MV-4-11 (cell line): ENCODE data around the gene ZNF398.

Experiments
- DNase-seq: peaks from one replicate; lab custom pipeline; 2025; lab: John Stamatoyannopoulos, UW

Gene ZNF398

GRCh38 chr7:149196151-149196704, 49.0 kb downstream of the ZNF398 start:
- DNase-seq: no peak

- no peak for DNase-seq
These were observed 49.5 kb downstream of the ZNF398 start for GRCh38 chr7:149196705-149197171.

DNA sequence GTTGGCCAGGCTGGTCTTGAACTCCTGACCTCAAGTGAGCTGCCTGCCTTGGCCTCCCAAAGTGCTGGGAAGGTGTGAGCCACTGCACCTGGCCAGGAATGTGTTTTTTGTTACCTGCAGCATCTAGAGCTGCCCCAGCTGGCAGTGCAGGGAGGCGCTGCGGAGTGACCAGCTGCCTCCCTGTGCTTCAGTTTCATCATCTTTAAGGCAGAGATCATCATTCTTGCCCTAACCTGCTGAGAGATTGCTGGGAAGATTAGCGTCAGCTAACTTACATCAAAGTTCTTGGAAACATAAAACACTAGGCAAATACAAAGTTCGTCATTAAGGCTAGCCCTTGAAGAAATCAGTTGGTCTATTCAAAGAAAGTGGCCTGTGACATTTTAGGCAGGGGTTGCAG, 50.4 kb downstream of the ZNF398 start:
- no peak for DNase-seq

DNA sequence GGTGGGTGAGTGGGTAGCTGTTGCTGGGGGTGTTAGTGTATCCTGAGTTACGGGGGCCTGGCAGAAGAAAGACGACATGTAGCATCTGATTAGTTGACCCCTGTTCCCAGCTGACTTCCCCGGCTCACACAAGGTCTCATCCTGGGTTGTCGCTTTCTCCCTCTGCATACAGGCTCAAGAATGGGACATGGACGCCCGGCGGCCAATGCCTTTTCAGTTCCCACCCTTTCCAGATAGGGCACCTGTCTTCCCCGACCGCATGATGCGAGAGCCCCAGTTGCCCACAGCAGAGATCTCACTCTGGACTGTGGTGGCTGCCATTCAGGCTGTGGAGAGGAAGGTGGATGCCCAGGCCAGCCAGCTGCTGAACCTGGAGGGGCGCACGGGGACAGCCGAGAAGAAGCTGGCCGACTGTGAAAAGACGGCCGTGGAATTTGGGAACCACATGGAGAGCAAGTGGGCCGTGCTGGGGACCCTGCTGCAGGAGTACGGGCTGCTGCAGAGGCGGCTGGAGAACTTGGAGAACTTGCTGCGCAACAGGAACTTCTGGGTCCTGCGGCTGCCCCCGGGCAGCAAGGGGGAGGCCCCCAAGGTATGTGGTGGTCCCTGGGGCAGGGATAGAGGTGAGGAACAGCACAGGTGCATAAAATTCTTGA, 51.0 kb downstream of the ZNF398 start:
- no peak for DNase-seq

DNA sequence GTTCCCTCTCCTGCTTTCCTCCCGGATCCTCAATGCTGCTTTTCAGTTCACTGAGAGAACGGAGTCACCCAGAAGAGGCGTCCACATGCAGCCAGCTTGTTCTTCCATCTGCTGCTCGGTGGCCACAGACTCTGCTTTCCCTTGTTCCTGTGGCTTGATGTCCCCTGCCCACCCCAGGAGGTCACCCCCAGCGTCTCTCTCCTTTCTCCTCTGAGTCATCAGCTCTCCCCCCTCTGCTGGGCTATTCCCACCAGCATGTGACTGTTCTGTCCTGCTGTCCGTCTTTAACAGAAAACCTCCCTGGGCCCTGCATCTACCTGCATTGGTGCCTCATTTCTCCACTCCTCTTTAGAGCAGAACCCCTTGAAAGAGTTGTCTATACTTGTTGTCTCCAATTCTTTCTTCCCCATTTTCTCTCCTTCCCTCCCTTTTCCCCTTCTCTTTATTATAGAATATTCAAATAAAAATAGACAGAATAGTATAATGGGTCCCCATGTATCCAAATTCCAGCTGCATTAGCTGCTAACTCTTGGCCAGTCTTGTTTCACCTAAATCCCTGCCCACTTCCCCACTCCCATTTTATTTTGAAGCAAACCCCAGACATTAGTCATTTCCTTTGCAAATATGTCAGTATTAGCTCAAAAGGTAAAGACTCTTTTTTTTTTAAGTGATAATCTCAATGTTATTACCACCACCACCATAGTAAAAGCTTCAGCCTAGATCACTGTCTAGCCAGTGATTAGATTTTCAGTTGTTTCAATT, 52.2 kb downstream of the ZNF398 start:
- DNase-seq: no peak

- DNase-seq: peak; percentile 12
These were observed 55.6 kb downstream of the ZNF398 start for GRCh38 chr7:149202831-149203231.

GRCh38 chr7:149205690-149206381, 58.6 kb downstream of the ZNF398 start:
- DNase-seq: peak; percentile 82

DNA sequence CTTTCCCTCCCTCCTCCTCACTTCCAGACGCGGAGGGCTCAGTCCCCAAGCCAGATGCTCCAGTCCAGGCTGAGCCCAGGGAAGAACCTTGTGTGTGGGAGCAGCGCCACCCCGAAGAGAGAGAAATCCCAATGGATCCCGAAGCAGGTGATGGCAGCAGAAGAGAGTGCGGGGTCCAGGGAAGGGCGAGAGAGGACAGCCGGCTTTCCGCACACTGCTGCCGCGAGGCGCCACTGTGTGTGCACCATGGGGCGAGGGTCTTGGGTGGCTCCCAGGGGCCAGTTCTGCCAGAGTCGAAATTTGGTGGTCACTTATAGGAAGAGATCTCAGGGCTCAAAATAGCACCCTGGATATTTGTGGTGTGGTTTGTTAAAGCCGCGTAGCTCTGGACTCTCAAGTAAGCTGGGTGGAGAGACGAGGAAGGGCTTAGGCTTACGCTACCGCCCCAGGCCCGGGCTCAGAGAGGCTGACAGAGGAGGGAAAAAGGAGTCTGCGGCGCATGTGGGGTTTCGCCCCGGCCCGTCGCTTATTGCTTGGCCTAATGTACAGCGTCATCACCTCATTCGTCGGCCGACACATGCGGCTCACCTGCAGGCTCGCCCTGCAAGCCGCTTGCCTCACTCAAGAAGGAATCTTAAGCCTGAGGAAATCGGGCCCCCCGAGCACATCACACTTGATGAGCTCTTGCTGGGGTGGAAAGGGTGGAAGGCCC, 60.2 kb downstream of the ZNF398 start:
- DNase-seq: no peak

GRCh38 chr7:149209518-149210269, 62.4 kb downstream of the ZNF398 start:
- DNase-seq: peak; percentile 61

DNA sequence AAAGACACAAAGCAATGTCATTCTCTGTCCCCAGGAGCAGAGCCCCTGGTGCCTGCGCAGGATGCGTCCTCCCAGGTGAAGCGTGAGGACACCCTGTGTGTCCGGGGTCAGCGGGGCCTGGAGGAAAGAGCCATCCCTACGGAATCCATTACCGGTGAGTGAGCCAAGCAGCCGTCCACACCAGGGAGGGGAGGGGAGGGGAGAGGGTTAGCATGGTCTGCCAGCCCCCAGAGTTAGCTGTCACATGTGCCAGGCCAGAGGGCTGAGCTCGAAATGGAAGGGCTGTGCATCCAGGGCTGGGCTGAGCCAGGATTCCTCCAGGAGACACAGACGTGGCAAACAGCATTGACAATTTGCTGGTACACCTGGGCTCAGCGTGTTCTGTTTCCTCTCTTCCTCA, 63.3 kb downstream of the ZNF398 start:
- DNase-seq: no peak

DNA sequence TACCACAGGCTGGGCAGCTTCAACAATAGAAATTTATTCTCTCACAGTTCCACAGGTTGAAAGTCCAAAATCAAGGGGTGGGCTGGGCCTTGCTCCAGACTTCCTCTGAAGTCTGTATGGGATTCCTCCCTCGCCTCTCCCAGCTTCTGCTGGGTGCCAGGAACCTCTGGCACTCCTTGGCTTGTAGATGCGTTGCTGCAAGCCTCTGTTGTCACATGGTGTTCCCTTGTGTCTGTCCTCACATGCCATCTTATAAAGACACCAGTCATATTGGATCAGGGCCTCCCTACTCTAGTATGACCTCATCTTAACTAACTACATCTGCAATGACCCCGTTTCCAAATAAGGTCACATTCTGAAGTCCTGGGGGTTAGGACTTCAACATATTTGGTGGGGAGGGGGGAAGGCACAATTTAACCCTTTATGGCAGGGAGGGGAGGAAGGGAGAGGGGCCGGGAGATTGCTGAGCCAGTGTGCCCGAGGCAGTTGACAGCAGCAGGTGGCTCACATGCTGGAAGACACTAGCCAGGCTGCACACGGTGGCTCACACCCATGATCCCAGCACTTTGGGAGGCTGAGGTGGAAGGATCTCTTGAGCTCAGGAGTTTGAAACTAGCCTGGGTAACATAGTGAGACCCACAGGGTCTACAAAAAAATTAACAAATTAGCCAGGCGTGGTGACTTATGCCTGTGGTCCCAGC, 66.9 kb downstream of the ZNF398 start:
- DNase-seq: no peak

DNA sequence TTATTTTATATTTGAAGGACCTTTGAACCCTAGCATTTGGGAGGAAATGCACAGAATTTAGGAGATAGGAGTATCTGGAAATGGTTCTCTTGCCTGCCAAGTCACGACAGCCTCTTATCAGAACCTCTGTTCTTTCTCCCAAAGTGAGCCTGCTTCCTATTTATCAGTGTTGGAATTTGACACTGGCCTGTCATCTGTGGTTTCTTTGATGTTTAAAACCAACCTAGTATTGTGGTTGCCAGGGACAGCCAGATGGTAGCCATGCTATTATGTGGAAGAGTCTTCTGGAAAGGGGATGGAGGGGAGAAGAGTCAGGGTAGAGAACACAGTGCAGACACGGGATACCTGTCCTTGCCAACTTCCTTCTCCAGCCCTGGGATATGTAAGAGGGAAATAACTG, 69.1 kb downstream of the ZNF398 start:
- no peak for DNase-seq

GRCh38 chr7:149217570-149217969, 70.3 kb downstream of the ZNF398 start:
- no peak for DNase-seq

GRCh38 chr7:149218469-149219420, 71.5 kb downstream of the ZNF398 start:
- DNase-seq: no peak

- DNase-seq: no peak
These were observed 73.3 kb downstream of the ZNF398 start for GRCh38 chr7:149220534-149220933.

DNA sequence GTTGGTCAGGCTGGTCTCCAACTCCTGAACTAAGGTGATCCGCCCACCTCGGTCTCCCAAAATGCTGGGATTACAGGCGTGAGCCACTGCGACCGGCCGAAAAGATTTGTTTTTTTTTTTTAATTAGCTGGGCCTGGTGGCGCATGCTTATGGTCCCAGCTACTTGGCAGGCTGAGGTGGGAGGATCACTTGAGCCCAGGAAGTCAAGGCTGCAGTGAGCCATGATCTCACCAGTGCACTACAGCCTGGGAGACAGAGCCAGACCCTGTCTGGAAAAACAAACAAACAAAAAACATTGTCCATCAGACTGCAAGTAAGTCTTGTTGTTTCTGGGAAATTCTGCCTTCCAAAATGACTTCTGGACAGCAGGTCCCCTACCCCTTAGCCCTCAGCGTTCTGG, 75.9 kb downstream of the ZNF398 start:
- no peak for DNase-seq

DNA sequence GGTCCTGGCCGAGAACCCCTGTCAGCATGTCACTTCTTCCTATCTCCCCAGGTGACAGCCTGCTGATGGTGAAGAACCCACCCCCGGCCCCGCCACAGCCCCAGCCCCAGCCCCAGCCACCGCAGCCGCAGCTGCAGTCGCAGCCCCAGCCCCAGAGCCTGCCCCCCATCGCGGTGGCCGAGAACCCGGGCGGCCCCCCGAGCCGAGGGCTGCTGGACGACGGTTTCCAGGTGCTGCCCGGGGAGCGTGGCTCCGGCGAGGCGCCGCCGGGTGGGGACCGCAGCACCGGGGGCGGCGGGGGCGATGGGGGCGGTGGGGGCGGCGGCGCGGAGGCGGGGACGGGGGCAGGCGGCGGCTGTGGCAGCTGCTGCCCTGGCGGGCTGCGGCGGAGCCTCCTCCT, 76.5 kb downstream of the ZNF398 start:
- DNase-seq: no peak

DNA sequence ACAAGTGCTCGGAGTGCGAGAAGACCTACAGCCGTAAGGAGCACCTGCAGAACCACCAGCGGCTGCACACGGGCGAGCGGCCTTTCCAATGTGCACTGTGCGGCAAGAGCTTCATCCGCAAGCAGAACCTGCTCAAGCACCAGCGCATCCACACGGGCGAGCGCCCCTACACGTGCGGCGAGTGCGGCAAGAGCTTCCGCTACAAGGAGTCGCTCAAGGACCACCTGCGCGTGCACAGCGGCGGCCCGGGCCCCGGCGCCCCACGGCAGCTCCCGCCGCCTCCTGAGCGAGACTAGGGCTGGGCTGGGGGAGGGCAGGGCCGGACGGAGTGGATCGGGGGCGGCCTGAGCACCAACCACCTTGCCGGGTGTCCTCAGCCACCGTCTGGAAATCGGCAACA, 77.1 kb downstream of the ZNF398 start:
- no peak for DNase-seq

DNA sequence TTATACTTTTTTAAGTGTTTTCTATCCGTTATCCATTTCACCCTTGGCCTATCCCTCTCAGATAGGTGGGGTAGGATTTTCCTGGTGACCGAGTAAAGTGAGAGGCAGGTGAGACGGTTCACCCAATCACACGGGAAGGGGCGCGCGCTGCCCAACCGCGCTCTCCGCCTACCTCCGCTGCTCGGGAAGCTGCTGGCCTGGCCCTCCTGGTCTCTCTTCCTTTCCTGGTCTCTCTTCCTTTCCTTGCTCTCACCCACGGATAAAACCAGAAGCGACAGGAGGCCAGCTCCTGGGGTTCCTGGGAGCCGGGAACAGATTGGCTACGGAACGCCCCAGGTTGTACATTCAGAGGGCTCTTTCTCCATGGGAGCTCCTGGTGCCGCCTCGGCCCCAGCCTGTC, 77.9 kb downstream of the ZNF398 start:
- DNase-seq: no peak

DNA sequence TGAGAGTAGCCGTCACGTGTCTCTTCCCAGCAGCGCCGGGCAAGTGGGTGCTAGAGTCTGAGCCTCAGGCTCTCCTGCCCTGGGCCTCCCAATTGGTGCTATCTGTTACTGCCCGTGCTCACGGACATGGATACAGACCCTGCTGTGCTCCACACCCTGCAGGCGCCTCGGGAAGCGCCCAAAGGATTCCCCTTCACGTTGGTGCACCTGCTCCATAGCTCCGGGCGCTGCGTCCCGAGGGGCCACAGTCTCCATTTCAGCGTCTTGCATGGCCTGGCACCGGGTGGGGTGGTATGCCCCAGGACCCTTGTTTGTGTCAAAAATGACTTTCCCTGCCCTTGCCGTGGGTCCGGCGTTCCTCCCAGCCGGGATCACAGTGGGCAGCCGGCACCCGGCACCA, 78.4 kb downstream of the ZNF398 start:
- no peak for DNase-seq
